ENCODE results near the gene TOM1L2.

Gene TOM1L2

DNA sequence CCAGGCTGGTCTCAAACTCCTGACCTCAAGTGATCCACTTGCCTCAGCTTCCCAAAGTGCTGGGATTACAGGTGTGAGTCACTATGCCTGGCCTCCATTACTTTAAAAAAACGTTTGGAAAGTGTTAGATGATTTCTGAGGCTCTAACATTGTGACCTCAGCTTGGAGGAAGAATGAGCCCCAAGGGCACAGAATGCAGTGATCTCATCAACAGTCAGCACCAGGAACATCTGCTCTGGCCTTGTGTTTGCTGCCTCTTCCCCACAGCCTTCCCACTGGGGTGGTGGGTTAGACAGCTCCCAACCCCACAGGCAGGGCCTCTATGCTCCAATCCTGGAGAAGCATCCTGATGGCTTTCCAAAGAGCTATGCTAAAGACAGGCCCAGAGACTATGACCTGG, 97.7 kb downstream of the TOM1L2 start:
- TF ChIP-seq, protein P1, sequence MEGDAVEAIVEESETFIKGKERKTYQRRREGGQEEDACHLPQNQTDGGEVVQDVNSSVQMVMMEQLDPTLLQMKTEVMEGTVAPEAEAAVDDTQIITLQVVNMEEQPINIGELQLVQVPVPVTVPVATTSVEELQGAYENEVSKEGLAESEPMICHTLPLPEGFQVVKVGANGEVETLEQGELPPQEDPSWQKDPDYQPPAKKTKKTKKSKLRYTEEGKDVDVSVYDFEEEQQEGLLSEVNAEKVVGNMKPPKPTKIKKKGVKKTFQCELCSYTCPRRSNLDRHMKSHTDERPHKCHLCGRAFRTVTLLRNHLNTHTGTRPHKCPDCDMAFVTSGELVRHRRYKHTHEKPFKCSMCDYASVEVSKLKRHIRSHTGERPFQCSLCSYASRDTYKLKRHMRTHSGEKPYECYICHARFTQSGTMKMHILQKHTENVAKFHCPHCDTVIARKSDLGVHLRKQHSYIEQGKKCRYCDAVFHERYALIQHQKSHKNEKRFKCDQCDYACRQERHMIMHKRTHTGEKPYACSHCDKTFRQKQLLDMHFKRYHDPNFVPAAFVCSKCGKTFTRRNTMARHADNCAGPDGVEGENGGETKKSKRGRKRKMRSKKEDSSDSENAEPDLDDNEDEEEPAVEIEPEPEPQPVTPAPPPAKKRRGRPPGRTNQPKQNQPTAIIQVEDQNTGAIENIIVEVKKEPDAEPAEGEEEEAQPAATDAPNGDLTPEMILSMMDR (IDR thresholded peaks at IDR 0.05), result no peak
- Histone ChIP-seq H3K9me3 (no peaks in the 10 kb centered on the region), H3K4me1 (ENCODE audit: control insufficient read depth in 1 of 2, insufficient read depth in 1 of 2, low read depth in 1 of 2, low read length in 1 of 2) (peaks cover 12 to 22% of the 10 kb centered on the region in 2 experiments), H3K27ac (no peak overlapping the region), H3K4me3 (ENCODE audit: low read depth in 1 of 2, low read length in 1 of 2) (no peak overlapping the region), H3K36me3 (peaks cover 44% of the 10 kb centered on the region), H3K27me3 (no peaks in the 10 kb centered on the region)

DNA sequence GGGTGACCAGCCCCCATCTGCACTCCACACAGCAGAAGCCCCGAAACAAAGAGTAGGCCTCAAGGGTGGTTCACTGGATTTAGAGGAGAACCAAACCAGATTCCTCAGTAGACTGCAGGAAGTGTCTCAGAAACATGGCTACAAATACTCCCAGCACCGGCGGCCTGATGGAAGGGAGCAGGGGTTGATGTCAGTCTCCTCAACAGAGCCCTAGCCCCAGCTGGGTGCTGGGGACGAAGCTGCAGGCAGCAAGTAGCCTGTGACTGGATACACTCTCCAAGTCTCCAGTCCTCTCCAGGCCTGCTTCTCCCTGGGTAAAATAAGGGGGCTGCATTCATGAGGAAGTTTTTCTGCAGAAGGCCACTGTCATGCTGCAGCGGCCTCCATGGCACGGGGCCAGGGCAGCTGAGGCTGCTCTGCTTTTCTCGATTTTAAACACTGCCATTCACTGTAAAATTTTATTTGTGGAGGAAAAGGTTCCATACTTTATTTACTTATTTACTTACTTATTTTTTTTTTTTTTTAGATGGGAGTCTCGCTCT, 98.7 kb downstream of the TOM1L2 start:
- H3K27me3 ChIP-seq, result no peaks in the 10 kb centered on the region
- H3K4me1 ChIP-seq (ENCODE audit: control insufficient read depth in 1 of 2, insufficient read depth in 1 of 2, low read depth in 1 of 2, low read length in 1 of 2), result peaks cover 12 to 22% of the 10 kb centered on the region in 2 experiments
- H3K27ac ChIP-seq, result peak overlapping the region; percentile 41
- no peak overlapping the region for H3K4me3 ChIP-seq (ENCODE audit: low read depth in 1 of 2, low read length in 1 of 2)
- TF ChIP-seq, protein P1 (IDR thresholded peaks at IDR 0.05), result no peak
- H3K36me3 ChIP-seq, result peaks cover 42% of the 10 kb centered on the region
- no peaks in the 10 kb centered on the region for H3K9me3 ChIP-seq

DNA sequence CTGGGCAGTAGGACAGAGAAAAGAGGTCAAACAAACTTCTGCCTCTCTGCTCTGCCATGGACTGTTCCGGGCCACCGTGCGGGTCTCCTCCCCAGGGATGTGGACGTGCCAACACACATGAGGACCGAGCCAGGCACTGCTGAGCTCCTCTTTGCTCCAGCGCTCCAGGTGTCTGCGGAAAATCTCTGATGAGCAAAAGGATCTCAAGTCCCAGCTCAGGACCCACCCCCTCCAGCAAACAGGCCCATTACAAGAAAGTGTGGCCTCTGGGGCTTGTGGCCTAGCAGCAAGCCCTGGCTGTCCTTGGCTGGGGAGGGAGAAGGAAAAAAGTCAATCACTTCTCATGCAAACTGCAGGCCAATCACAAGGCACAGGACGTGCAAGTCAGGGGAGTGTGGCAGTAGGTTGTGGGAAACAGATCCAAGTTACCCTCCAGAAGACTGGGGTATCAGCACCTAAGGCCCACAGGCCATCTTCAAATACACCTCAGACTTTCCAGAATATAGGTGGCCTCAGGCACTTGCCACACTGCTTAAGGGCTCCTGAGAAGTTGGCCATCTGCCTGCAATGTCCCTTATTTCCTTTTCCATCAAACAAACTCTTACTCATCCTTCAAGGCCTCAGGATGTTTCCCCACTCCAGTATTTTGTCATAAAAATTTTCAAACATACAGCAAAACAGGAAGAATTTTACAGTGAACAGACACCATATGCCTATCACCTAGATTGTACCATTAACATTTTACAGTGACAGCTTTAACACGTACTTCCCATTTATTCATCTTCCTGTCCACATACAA, 99.5 kb downstream of the TOM1L2 start:
- H3K27ac ChIP-seq, result peak overlapping the region; percentile 41
- H3K9me3 ChIP-seq, result no peaks in the 10 kb centered on the region
- H3K36me3 ChIP-seq, result peaks cover 41% of the 10 kb centered on the region
- peaks cover 12 to 22% of the 10 kb centered on the region in 2 experiments for H3K4me1 ChIP-seq (ENCODE audit: control insufficient read depth in 1 of 2, insufficient read depth in 1 of 2, low read depth in 1 of 2, low read length in 1 of 2)
- H3K4me3 ChIP-seq (ENCODE audit: low read depth in 1 of 2, low read length in 1 of 2), result no peak overlapping the region
- TF ChIP-seq, protein P1 (IDR thresholded peaks at IDR 0.05), result no peak
- H3K27me3 ChIP-seq, result no peaks in the 10 kb centered on the region

DNA sequence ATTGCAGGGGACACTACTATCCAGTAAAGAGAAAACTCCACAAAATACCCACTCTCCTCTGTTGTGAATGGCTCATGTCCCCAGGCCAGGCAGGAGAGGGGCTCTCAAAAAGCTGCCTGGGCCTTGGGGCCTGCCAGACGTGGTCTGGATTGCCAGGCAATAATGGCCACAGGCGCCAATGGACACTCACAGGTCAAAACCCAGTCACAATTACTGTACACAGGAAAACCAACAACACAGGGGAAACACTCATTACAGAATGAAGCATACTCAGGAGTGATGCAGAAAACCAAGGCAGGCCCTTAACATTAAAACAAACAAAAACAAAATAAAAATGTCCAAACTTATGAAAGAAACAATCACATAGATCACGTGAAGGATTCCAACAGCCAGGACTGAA, 100.3 kb downstream of the TOM1L2 start:
- H3K27me3 ChIP-seq, result no peaks in the 10 kb centered on the region
- H3K27ac ChIP-seq, result no peak overlapping the region
- peaks cover 41% of the 10 kb centered on the region for H3K36me3 ChIP-seq
- H3K4me1 ChIP-seq (ENCODE audit: control insufficient read depth in 1 of 2, insufficient read depth in 1 of 2, low read depth in 1 of 2, low read length in 1 of 2), result peaks cover 12 to 22% of the 10 kb centered on the region in 2 experiments
- TF ChIP-seq, protein P1 (IDR thresholded peaks at IDR 0.05), result no peak
- no peaks in the 10 kb centered on the region for H3K9me3 ChIP-seq
- H3K4me3 ChIP-seq (ENCODE audit: low read depth in 1 of 2, low read length in 1 of 2), result no peak overlapping the region

DNA sequence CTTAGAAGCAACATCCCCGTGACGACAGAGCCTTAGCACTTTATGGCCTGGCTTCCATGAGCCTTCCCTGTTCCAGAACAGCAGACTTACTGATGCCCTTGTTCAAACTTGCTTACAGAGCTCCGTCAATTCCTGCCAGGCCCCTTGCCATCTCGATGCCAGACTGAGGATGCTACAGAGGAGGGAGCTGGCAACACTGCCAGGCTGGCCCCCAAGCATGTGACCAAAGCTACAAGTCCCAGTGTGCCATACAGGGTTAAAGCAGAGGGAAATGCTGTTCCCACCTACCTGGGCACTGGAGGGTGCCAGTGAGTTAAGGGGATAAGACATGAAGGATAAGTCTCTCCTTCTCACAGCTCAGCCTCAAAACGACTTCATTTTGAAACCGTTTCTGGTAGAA, 102.0 kb downstream of the TOM1L2 start:
- H3K27me3 ChIP-seq, result no peaks in the 10 kb centered on the region
- peaks cover 12 to 22% of the 10 kb centered on the region in 2 experiments for H3K4me1 ChIP-seq (ENCODE audit: control insufficient read depth in 1 of 2, insufficient read depth in 1 of 2, low read depth in 1 of 2, low read length in 1 of 2)
- no peak overlapping the region for H3K27ac ChIP-seq
- TF ChIP-seq, protein P1 (IDR thresholded peaks at IDR 0.05), result no peak
- peaks cover 44% of the 10 kb centered on the region for H3K36me3 ChIP-seq
- no peaks in the 10 kb centered on the region for H3K9me3 ChIP-seq
- H3K4me3 ChIP-seq (ENCODE audit: low read depth in 1 of 2, low read length in 1 of 2), result no peak overlapping the region
